GM19193 (cell line): ENCODE measurements around the gene ZNF254.

Source experiments
- POLR2A ChIP-seq: IDR thresholded peaks from 4 replicates; pipeline ENCODE4 v1.6.1; 2011; ENCODE audit not compliant: insufficient read depth, insufficient read length; ENCODE audit errors: extremely low read depth

The ZNF254 gene

DNA sequence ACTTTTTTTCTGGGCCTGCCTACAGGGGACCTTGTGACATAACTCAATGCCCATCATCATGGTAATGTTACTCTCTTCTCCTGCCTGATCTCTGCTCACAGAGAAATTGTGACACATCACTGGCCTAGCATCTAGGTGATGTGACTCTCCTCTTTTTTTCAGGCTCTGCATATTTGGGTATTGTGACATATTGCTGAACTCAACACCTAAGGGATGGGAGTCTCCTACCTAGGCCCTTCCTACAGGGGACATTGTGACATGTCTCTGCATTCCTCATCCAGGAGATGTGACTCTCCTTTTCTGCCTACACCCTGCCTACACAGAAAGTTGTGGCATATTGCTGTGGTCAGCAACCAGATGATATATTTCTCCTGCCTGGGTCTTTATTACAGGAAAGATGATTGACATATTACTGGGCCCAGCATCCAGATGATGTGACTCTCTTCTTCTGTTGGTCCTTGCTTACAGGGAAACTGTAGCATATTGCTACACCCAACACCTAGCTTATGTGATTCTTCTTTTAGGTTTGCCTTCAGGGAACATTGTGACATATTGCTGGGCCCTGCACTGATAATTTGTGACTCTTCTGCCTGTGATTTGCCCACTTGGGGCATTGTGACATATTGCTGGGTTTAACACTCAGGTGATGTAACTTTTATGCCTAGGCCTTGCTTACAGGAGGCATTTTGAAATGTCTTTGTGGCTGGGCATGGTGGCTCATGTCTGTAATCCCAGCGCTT lies 21.0 kb upstream of the ZNF254 start:
- TF ChIP-seq POLR2A = no peak

DNA sequence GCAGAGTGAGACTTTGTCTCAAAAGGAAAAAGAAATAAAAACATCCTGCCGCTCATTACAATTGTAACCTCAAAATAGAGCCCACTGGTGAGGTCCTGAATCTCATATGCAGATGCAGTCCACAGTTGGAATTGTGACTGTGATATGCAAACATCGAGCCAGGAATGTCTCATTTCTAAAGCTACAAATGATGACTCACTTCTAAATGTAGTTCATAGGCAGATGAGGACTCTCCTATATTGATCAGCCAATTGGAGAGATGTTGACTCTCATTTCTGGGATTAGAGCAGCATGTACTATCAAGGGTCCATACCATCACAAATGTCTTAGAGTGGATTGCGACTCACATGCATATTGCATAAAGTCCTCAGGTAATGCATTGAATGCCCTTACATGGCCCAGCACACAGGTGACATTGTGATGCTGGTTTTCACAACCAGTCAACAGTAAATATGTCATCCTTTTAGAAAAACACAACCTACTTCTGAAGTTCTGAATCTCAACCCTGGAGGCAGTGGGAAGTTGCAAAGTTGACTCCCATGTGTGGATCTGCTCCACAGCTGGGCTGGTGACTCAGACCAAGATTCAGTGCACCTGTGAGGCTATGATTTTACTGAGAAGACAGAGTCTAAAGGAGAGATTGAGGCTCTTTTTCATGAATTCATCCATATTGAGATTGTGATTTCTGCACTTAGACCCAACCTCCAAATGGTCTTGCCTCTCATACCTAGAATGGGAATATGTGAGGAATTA lies 16.9 kb upstream of the ZNF254 start:
- no peak for TF ChIP-seq POLR2A

GRCh38 chr19:24071078-24071477 lies 15.9 kb upstream of the ZNF254 start:
- no peak for TF ChIP-seq POLR2A

- TF ChIP-seq POLR2A = no peak
These were observed 14.3 kb upstream of the ZNF254 start for GRCh38 chr19:24072720-24073119.

DNA sequence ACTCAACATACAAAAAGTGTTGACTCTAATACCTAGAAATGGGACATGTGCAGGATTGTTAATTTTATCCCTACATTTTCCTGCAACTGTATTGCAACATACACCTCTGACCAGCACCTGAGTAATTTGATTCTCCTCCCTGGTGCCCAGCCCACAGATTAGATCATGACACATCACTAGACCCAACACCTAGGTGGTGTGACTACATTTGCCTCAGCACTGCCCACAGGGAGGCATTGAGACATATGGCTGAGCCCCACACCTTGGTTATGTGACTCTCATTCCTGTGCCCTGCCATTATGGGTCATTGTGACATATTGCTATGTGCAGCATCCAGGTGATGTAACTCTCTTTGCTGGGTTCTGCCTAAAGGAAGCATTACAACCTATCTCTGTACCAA lies 13.2 kb upstream of the ZNF254 start:
- no peak for TF ChIP-seq POLR2A

DNA sequence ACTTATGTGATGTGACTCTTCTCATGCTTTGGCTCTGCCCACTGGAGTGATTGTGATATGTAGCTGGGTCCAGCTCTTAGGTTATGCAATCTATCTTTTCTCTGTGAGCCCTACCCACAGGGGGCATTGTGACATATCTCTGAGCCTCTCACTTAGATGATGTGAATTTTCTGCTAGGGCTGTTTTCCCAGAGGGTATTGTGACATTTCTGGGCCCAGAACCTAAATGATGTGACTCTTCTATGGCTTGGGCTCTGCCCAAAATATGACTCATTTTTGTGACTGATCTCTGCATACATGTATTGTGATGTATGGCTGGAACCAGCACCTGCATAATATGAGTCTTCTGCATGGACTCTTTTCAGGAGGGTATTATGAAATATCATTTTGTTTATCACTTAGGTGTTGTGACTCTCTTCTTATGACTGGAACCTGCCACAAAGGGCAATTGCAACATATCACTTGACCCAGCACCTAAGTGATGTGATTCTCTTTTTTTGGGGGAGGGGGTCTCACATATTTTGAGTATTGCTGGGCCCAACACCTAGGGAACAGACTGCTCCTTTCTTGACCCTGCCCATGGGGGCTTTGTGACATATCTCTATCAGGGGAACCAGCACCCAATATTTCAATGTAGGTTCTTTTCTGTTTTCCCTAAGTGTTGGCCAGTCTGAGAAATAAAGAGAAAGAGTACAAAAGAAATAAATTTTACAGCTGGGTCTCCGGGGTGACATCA lies 12.1 kb upstream of the ZNF254 start:
- TF ChIP-seq POLR2A = no peak

DNA sequence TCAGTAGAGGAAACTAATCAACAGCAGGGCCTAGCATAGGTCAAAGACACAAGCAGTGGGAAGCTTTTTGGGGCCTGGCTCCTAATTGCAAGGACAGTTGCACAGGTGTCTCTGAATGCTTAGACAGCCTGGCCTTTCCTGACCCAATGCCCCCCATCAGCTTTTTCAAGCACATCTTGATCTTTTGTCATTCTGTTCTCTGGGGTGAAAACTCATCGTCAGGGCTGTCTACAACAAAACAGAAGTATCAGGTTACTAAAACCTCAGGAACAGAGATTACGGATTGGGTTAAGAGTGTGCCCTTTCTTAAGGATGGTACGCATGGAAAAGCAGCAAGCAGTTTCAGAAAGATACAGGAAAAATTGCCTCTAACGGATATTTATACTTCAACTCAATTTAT lies 8.3 kb upstream of the ZNF254 start:
- TF ChIP-seq POLR2A = no peak

DNA sequence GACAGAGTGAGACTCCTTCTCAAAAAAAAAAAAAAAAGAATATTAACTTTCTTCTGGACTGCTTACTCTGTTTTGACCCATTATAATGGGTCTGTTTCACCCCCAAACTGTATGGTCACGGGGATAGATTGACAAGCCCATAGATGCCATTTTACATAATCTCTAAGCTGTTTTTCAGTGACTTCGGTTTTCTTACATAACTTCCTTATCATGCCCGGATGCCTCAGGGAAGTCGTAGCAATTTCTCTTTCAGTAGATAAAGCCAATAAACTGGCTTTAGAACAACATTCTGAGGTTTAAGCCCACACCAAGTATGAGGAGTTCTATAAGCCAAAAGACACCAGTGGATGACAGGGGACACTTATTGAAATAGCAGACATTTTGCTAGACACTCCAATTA lies 5.9 kb upstream of the ZNF254 start:
- no peak for TF ChIP-seq POLR2A

DNA sequence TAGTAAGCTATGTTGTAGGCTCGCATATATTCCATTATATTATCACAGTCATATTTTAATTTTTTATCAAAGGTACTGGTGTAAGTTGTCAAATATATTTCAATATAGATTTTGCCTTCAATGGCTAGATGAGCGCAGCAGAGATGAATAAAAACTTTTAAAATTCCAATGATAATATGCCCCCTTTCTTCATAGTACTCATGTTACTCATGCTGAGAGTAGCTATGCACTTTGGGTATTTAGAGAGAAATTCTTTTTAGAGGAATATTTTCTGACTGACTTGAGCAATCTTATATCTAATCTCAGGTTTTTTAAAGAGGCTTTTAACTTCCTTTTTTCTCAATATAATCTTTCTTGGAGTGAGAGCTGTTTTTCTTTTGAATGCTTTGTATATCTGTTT lies 11.4 kb downstream of the ZNF254 start:
- no peak for TF ChIP-seq POLR2A

- TF ChIP-seq POLR2A = no peak
These were observed 12.8 kb downstream of the ZNF254 start for GRCh38 chr19:24099829-24100228.

GRCh38 chr19:24101459-24102115 lies 14.6 kb downstream of the ZNF254 start:
- TF ChIP-seq POLR2A = no peak

DNA sequence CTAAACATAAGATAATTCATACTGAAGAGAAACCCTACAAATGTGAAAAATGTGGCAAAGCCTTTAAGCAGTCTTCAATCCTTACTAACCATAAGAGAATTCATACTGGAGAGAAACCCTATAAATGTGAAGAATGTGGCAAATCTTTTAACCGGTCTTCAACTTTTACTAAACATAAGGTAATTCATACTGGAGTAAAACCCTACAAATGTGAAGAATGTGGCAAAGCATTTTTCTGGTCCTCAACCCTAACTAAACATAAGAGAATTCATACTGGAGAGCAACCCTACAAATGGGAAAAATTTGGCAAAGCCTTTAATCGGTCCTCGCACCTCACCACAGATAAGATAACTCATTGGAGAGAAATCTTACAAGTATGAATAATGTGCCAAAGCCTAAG lies 40.6 kb downstream of the ZNF254 start:
- no peak for TF ChIP-seq POLR2A

DNA sequence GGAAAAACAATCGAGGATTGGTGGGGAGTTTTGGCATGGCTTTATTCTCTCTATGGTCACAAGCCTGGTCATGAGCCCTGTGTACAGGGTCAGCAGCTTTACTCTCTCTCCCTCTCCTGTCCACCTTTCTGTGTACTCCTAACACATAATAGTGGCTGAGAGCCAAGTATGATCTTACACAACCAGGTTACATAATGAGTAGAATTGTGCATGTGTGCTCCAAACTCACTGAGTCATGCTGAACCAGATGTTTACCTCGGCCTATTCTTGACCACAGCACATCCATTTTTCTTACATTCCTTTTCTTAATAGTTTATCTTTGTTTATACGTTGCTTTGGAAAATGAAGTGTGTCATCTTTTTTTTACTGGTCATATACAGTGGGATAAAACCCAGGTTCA lies 53.1 kb downstream of the ZNF254 start:
- TF ChIP-seq POLR2A = no peak

- TF ChIP-seq POLR2A = no peak
These were observed 53.6 kb downstream of the ZNF254 start for GRCh38 chr19:24140591-24140990.

GRCh38 chr19:24141612-24142011 lies 54.6 kb downstream of the ZNF254 start:
- TF ChIP-seq POLR2A = no peak
